Testis (tissue), 2 donors: ENCODE data around the gene MED8.

ENCODE experiments used
- POLR2A ChIP-seq: fragments of 450-650 bp; IDR thresholded peaks from one replicate; pipeline ENCODE4 v1.6.1; 2017; ENCODE audit warnings: antibody characterized with exemption, mild to moderate bottlenecking, moderate library complexity
- TF ChIP-seq, protein P1 (sequence below), 3 experiments: fragments of 450-650 bp in 2 of 3; fragments of 200-600 bp in 1 of 3; sonication (generic) in 1 of 3; IDR thresholded peaks; one replicate each; pipeline ENCODE4 v1.5.1; 2016 to 2019; ENCODE audit warnings: antibody characterized with exemption in 3 of 3, mild to moderate bottlenecking in 2 of 3, moderate library complexity in 1 of 3

- TF ChIP-seq, protein P1, sequence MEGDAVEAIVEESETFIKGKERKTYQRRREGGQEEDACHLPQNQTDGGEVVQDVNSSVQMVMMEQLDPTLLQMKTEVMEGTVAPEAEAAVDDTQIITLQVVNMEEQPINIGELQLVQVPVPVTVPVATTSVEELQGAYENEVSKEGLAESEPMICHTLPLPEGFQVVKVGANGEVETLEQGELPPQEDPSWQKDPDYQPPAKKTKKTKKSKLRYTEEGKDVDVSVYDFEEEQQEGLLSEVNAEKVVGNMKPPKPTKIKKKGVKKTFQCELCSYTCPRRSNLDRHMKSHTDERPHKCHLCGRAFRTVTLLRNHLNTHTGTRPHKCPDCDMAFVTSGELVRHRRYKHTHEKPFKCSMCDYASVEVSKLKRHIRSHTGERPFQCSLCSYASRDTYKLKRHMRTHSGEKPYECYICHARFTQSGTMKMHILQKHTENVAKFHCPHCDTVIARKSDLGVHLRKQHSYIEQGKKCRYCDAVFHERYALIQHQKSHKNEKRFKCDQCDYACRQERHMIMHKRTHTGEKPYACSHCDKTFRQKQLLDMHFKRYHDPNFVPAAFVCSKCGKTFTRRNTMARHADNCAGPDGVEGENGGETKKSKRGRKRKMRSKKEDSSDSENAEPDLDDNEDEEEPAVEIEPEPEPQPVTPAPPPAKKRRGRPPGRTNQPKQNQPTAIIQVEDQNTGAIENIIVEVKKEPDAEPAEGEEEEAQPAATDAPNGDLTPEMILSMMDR (IDR thresholded peaks at IDR 0.05): peak in 1 of 3 experiments; percentile 6
- TF ChIP-seq POLR2A: no peak
Observed at GRCh38 chr1:43358121-43358745, 31.4 kb downstream of the MED8 start.
